Chondrocyte (in vitro differentiated cells): ENCODE data around the gene RAVER2. TPM values are rescaled to one million over a fixed set of nuclear protein-coding genes. Genes with fewer than 3 reads are reported as not detected.

ENCODE experiments used
- DNase-seq: peaks from one replicate; pipeline ENCODE4 v3.0.0; 2021; ENCODE audit warnings: mixed read lengths, low spot score
- H3K27ac Mint-ChIP-seq: one replicate; pipeline ENCODE4 v1.8.0; 2021; ENCODE audit warnings: mild to moderate bottlenecking, moderate library complexity, mixed read lengths; ENCODE audit not compliant: unreplicated experiment
- H3K27me3 Mint-ChIP-seq: 2 replicates; pipeline ENCODE4 v1.8.0; 2021; ENCODE audit warnings: low read depth, mixed read lengths
- H3K36me3 Mint-ChIP-seq: 2 replicates; pipeline ENCODE4 v1.8.0; 2021; ENCODE audit warnings: low read depth, mixed read lengths
- H3K4me1 Mint-ChIP-seq: 2 replicates; pipeline ENCODE4 v1.8.0; 2021; ENCODE audit warnings: low read depth, mild to moderate bottlenecking, mixed read lengths
- H3K4me3 Mint-ChIP-seq: one replicate; pipeline ENCODE4 v1.8.0; 2021; ENCODE audit warnings: mild to moderate bottlenecking, moderate library complexity, mixed read lengths; ENCODE audit not compliant: unreplicated experiment
- H3K9me3 Mint-ChIP-seq: 2 replicates; pipeline ENCODE4 v1.8.0; 2021; ENCODE audit warnings: low read depth, mixed read lengths
- CTCF ChIP-seq: fragments of 200-600 bp; sonication (generic); IDR thresholded peaks from 2 replicates; pipeline ENCODE4 v1.5.0; 2021; ENCODE audit warnings: antibody characterized with exemption, mild to moderate bottlenecking, moderate library complexity
- total RNA-seq: library from RNA; stranded (reverse); gene quantifications from 3 replicates; pipeline ENCODE4 v1.2.1, GENCODE V29; 2021

Gene RAVER2
- total RNA-seq, 1 donor from 2014 or later: 16.4 TPM

- DNase-seq: no peak
- Mint-ChIP-seq H3K27me3 (no peaks in the 10 kb centered on the region), H3K27ac (no peak overlapping the region), H3K9me3 (no peaks in the 10 kb centered on the region), H3K36me3 (peaks cover 20% of the 10 kb centered on the region), H3K4me1 (no peaks in the 10 kb centered on the region), H3K4me3 (no peak overlapping the region)
- TF ChIP-seq CTCF: no peak
Measured at GRCh38 chr1:64878931-64879611, 134.2 kb downstream of the RAVER2 start.

- Mint-ChIP-seq H3K27me3 (no peaks in the 10 kb centered on the region), H3K4me3 (no peak overlapping the region), H3K4me1 (peaks cover 6% of the 10 kb centered on the region), H3K36me3 (peaks cover 22% of the 10 kb centered on the region), H3K27ac (no peak overlapping the region), H3K9me3 (no peaks in the 10 kb centered on the region)
- no peak for TF ChIP-seq CTCF
- DNase-seq: no peak
Measured at GRCh38 chr1:64880449-64880848, 135.6 kb downstream of the RAVER2 start.

GRCh38 chr1:64881281-64881680 is 136.4 kb downstream of the RAVER2 start:
- DNase-seq: no peak
- peaks cover 6% of the 10 kb centered on the region for H3K4me1 Mint-ChIP-seq
- H3K27ac Mint-ChIP-seq: no peak overlapping the region
- no peak overlapping the region for H3K4me3 Mint-ChIP-seq
- H3K9me3 Mint-ChIP-seq: no peaks in the 10 kb centered on the region
- H3K27me3 Mint-ChIP-seq: no peaks in the 10 kb centered on the region
- H3K36me3 Mint-ChIP-seq: peaks cover 17% of the 10 kb centered on the region
- no peak for TF ChIP-seq CTCF

Other genes with a start within 250 kb of the RAVER2 start
- 105 to 112 TPM (median 110 TPM) in 3 replicates for gene JAK1, start 221.5 kb downstream of the RAVER2 start, total RNA-seq